ENCODE measurements around the gene MEI1. TPM values are rescaled to one million over a fixed set of nuclear protein-coding genes. Genes with fewer than 3 reads are reported as not detected.

MEI1 gene
- polyA plus RNA-seq, 1 donor (not counting 4 experiments of a cell fraction or from before 2014, with no cell fraction given) = 0.10 TPM

GRCh38 chr22:41782751-41783150 is 83.4 kb downstream of the MEI1 start:
- dilution Hi-C loops (cut with MboI; ENCODE audit: extremely low pct_ligation_motif_present, low sequenced_read_pairs) = no loop called here

GRCh38 chr22:41787331-41787730 is 88.0 kb downstream of the MEI1 start:
- no peak for DNase-seq (ENCODE audit: low read depth, low spot score)
- Histone ChIP-seq H3K27me3 (ENCODE audit: control insufficient read depth, extremely low read depth, insufficient read depth, low read length) (no peaks in the 10 kb centered on the region), H4K20me1 (ENCODE audit: control insufficient read depth, extremely low read depth, insufficient read depth, low read length) (no peaks in the 10 kb centered on the region), H3K4me2 (ENCODE audit: control insufficient read depth, extremely low read depth, insufficient read depth, low read depth, low read length) (no peak overlapping the region), H3K4me1 (ENCODE audit: control insufficient read depth, extremely low read depth, insufficient read depth, low read length) (no peaks in the 10 kb centered on the region), H2AFZ (ENCODE audit: control insufficient read depth, low read length) (no peak overlapping the region), H3K36me3 (ENCODE audit: control insufficient read depth in 2 of 2, extremely low read depth in 1 of 2, insufficient read depth in 2 of 2, low read length in 2 of 2) (no peaks in the 10 kb centered on the region), H3K27ac (ENCODE audit: control insufficient read depth, insufficient read depth, low read length) (no peak overlapping the region), H3K4me3 (ENCODE audit: control insufficient read depth in 2 of 3, extremely low read depth in 1 of 3, insufficient read depth in 2 of 3, low read depth in 1 of 3, low read length in 3 of 3) (no peak overlapping the region), H3K9me1 (ENCODE audit: control insufficient read depth, extremely low read depth, insufficient read depth, low read length) (no peaks in the 10 kb centered on the region), H3K9ac (ENCODE audit: control insufficient read depth, extremely low read depth, insufficient read depth, low read length) (no peak overlapping the region), H3K79me2 (ENCODE audit: control insufficient read depth, insufficient read depth, low read length) (no peaks in the 10 kb centered on the region), H3K9me3 (ENCODE audit: control insufficient read depth, low read depth, low read length) (no peaks in the 10 kb centered on the region)
- no peak for TF ChIP-seq CTCF (optimal IDR thresholded peaks at IDR 0.05 in 1 of 3, IDR thresholded peaks at IDR 0.05 in 1 of 3, conservative IDR thresholded peaks at IDR 0.05 in 1 of 3; ENCODE audit: extremely low read depth in 1 of 3, insufficient read depth in 2 of 3, low read length in 3 of 3)
- no peak for FAIRE-seq
- dilution Hi-C loops (cut with MboI; ENCODE audit: extremely low pct_ligation_motif_present, low sequenced_read_pairs) = no loop called here

More at GRCh38 chr22:41782751-41783150, 83.4 kb downstream of the MEI1 start:
- no peaks in the 10 kb centered on the region for H3K9me1 ChIP-seq (ENCODE audit: control insufficient read depth, extremely low read depth, insufficient read depth, low read length)
- H4K20me1 ChIP-seq (ENCODE audit: control insufficient read depth, extremely low read depth, insufficient read depth, low read length) = no peaks in the 10 kb centered on the region
- no peaks in the 10 kb centered on the region for H3K9me3 ChIP-seq (ENCODE audit: control insufficient read depth, low read depth, low read length)
- H3K27ac ChIP-seq (ENCODE audit: control insufficient read depth, insufficient read depth, low read length) = no peak overlapping the region
- no peak for TF ChIP-seq CTCF (optimal IDR thresholded peaks at IDR 0.05 in 1 of 3, IDR thresholded peaks at IDR 0.05 in 1 of 3, conservative IDR thresholded peaks at IDR 0.05 in 1 of 3; ENCODE audit: extremely low read depth in 1 of 3, insufficient read depth in 2 of 3, low read length in 3 of 3)
- no peak for TF ChIP-seq EZH2 (IDR thresholded peaks at IDR 0.05; ENCODE audit: low read length)
- no peaks in the 10 kb centered on the region for H3K79me2 ChIP-seq (ENCODE audit: control insufficient read depth, insufficient read depth, low read length)
- no peak for FAIRE-seq
- H3K4me1 ChIP-seq (ENCODE audit: control insufficient read depth, extremely low read depth, insufficient read depth, low read length) = peaks cover 3% of the 10 kb centered on the region
- H3K4me2 ChIP-seq (ENCODE audit: control insufficient read depth, extremely low read depth, insufficient read depth, low read depth, low read length) = no peak overlapping the region
- no peaks in the 10 kb centered on the region for H3K27me3 ChIP-seq (ENCODE audit: control insufficient read depth, extremely low read depth, insufficient read depth, low read length)
- no peak overlapping the region for H3K4me3 ChIP-seq (ENCODE audit: control insufficient read depth in 2 of 3, extremely low read depth in 1 of 3, insufficient read depth in 2 of 3, low read depth in 1 of 3, low read length in 3 of 3)
- no peaks in the 10 kb centered on the region for H3K36me3 ChIP-seq (ENCODE audit: control insufficient read depth in 2 of 2, extremely low read depth in 1 of 2, insufficient read depth in 2 of 2, low read length in 2 of 2)
- no peak overlapping the region for H3K9ac ChIP-seq (ENCODE audit: control insufficient read depth, extremely low read depth, insufficient read depth, low read length)
- DNase-seq (ENCODE audit: low read depth, low spot score) = no peak
- no peak overlapping the region for H2AFZ ChIP-seq (ENCODE audit: control insufficient read depth, low read length)
